Stimulated activated CD4-positive, alpha-beta T cell treated with anti-CD3 and anti-CD28 coated beads, Interleukin-1b, Interleukin-23, amount 100 ng/mL, for 24 hours (primary cell): ENCODE measurements around the gene GRAMD2A.

Source experiments
- DNase-seq, 4 experiments: peaks; one replicate each; pipeline ENCODE4 v3.0.0-alpha.2; 2020; ENCODE audit warnings: low read depth in 4 of 4, low spot score in 1 of 4

GRAMD2A gene

DNA sequence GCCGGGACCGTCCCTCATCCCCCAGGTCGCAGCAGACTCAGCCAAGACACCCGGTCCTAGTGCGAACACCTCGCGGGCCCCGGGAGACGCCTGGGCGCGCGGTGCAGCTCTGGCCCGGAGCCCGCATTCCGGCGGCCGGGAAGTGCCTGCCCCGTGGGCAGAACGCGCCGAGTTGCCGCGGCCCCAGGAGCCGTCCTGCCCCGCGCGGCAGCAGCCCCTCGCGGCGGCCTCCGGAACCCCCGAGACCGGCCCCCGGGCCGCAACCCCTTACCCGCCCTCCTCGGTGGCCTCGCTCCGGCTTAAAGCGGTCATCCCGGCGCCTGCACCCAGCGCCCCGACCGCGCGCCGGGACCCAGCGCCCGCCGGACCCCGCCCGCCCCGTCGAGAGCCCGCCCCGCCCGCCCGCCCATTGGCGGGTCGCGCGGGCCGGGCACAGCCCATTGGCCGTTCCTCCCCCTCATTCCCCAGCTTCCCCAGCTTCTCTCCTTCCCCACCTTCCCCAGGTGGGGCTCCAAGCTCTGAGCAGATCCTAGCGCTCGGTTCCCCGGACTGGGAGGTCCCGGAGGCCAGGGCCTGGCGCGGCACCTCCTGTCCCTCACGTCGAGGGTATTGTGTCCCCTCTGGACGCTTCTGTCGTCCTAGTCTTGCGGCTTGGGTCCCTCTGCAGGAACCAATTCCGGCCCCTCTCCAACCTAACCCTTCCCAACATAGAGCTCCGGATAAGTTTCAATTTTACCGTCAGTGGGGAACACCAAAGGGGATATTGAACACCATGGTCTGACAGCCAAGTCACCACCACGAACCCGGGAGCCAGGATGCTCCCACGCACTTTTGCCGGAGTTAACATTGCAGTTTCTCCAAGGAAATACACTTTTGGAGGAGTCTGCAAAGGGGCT, at the start of gene GRAMD2A:
Gene GRAMD2A (minus strand): TSS at position 328 of the 896 bp plus-strand sequence.
- DNase-seq: peak in 1 of 4 experiments; percentile 35

DNA sequence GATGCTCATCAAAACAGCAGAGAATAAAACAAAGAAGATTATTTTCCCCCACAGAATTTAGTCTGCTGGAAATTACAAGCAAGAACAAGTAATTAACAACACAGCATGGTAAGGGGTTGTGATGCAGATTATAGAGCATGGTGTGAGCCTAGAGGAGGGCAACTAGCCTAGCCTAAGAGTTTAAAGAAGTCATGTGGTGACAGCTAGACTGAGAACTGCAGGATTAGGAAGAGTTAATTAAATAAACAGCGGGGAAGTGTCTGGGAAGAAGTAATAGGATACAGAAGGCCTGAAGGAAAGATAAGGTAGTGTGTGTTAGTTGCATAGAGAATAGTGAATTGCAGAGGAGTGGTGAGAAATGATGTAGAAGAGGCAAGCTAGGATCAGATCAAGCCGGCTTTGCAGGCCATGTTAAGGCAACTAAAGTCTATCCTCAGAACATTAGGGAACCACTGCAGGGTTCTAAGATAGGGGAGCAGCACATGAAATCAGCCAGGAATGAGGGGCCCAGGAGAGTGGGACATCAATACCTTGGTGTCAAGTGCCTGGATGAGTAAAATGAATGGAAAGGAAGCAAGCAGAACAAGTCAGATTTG, 45.3 kb upstream of the GRAMD2A start:
- DNase-seq: no peak

DNA sequence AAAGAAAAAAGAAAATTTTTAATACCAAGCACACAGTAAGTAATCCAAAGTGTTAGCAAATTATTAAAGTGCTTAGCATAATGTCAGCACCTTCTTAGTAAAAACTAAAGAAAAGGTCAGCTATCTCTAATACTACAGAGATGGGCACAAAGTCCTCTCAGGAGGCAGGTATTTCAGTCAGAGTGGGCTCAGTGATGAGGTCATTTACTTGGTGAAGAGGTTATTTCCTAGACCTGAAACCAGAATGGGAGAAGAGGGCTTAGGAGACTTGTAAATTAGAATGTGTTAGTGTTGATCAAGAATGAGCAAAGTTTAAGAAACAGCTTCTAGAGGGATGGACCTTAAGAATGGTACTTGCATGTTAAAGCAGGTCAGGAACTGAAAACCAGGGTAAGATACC, 42.1 kb upstream of the GRAMD2A start:
- DNase-seq: no peak

- no peak for DNase-seq
Measured at GRCh38 chr15:72238586-72238985, 41.0 kb upstream of the GRAMD2A start.

GRCh38 chr15:72237853-72238224, 40.3 kb upstream of the GRAMD2A start:
- DNase-seq: no peak

DNA sequence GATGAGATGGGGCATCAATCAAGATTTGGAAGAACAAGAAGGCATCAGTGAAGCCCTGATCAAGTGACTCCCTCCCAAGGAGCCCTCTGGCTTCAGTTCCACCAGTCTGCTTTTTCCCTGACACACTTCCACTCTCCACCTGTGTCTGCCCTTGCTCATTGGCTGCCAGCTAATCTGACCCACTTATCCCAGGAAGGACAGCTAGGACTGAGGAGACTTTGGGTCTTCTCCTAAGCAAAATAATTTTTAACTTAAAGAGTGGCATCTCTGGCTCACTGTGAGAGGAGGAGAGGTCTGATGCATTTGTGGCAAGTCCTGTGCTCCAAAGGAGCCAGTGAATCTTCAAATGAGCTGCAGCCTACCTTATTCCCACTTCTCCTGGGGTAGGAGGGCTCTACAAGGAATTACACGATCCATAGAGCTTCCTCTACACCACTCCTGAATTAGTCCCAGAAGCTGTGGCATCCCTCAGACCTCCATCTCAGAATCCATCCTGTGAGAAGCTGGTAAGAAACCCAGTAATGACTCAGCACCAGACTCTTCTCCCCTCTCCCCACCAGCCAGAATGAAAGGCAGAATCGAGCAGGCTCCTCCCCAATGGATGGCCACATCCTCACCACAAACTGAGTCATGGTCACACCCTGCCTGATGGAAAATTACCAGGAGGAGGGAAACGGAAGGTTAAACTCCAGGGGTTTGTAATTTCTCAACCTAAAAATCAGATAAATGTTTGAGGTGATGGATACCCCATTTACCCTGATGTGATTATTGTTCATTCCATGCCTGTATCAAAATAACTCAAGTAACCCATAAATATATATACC, 39.7 kb upstream of the GRAMD2A start:
- DNase-seq: peak in 3 of 4 experiments; percentile 22 to 72 (median 48)

DNA sequence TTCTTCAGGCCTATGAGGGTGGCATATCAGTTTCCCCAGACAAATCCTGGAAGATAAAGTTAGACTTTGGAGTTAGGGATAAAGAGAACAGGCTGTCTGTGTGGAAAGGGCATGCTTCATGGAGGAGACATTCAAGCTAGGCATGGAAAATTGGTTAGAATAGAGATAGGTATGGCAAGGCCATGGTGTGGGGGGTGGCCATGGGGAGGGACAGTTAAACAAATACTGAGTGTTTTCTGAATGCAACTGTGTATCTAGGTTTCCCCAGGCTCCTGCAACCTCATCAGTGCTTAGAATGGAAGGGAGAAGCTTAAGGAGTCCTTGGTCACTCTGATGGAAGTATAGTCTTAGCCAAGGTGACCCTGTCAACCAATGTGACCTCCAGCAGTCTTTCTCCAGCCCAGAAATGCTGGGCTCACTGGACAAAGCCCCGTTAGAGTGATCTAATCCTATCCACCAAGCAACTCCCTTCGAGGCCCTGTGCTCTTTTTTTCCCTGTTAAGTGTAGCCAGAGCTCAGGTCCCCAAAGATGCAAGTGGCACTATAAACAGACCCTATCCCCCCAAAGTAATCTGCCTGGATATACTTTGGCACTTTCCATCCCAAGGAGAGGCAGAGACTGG, 38.9 kb upstream of the GRAMD2A start:
- DNase-seq: no peak

DNA sequence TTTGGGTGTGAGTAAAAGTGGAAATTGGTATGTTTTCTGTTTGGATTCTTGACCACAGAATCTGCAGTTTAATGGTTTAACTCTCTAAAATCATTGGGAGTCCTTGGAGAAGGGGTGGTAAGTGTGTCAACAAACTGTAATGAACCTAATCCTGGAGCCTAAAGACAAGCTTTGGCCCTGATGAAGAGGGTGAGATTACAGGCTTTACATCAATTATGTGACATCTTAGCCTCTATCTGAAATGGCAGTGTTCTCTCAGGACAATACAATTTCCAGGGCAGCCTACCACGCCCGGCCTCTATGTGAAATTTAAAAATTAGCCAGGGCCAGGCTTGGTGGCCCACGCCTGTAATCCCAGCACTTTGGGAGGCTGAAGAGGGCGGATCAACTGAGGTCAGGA, 37.7 kb upstream of the GRAMD2A start:
- DNase-seq: no peak

DNA sequence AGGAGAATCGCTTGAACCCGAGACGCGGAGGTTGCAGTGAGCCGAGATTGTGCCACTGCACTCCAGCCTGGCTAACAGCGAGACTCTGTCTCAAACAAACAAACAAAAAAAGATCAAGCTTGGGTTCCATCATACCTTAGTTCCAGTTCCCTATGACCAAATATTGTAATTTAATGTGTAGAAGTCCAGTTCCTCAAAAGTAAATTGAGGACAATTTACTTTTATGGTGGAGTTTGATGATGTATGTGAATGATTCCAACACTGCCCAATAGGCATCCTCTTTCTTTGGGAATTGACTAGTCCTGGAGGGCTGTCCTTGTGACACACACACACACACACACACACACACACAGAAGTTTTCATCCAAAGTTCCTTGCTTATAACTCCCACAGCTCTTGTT, 36.2 kb upstream of the GRAMD2A start:
- DNase-seq: no peak

DNA sequence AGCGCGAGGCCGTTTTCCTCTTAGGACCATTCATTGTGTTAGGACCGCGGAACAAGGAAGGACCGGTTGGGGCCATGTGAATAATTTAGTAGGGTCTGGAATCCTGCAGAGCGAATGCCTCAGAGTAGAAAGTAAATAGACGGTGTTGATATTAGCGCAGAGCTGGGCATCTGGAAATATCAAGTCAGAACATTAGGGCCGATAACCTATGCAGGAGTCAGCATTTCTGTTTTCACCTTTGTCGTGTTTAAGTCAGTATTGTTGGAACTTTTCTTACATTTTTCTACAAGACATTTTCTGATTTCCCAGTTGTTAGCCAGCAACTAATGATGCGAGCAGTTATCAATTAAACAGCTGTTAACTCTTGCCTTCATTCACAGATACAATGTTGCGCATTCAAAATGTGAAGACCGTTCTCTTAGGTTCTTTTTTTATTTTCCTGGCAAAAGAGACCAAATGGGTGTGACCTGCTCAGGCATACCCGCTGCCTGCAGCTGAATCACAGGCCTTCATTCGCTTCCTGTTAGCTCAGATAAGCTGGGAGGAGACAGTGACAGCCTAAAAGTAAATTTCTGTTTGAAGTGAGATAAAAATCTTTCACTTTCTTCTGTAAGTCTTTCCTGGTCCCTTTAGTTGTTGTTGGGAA, 34.4 kb upstream of the GRAMD2A start:
- DNase-seq: no peak

GRCh38 chr15:72231066-72231832, 33.7 kb upstream of the GRAMD2A start, which contains the start of gene PKM:
TSS of gene PKM (minus strand) at chr15:72231190. CDS start at chr15:72219097, 12,093 bp downstream.
- peak; percentile 95 to 99 (median 96) for DNase-seq

- peak; percentile 62 to 97 (median 74) for DNase-seq
Measured at GRCh38 chr15:72230197-72231065, 32.8 kb upstream of the GRAMD2A start.

DNA sequence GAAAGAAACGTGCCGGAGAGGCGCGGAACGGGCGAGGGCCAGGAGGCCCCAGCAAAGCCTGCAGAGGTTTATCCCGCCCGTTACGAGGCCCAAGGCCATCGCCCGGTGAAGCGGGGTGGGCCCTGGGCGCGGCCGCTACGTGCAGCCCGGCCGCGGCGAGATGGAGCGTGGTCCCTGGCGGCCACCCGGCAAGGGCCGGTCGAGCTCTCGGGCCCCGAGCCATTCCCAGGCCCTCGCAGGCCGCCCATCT, 32.3 kb upstream of the GRAMD2A start:
- no peak for DNase-seq

DNA sequence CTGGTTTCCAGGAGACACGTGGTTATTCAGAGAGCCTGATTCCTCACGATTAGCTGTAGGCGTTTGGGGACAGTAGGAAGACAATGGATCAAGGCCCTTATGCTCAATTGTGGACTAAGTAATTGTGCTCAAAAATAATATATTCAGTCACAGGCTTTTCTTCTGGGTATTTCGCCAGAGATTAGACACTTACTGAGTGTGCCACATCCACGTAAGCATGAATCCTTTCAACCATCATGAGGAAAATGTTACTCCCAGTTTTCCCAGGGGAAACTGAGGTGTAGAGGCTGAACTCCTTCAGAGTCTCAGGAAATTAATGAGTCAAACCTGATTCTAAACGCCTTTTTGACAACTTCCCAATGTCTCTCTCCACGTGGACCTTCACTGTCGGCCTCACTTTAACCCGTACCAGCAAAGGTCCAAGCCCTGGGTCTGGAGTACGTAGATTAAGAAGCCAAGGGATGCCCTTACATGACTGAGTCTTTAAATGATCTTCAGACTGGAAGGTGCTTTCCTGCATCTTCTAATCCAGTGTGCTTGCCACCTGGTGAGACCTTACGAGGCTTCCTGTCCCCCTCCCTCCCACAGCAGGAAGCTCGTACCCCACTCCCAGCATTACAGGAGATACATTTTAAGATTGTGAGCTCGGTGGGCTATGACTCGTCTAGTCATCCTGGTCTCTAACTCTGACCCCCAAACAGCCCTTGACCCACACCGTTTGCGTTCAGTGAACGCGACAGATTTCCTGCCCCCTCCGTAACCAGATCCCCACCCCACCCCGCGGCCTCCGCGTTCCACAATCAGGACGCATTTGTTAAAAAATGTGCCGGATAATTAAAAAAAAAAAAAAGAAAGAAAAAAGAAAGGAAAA, 31.7 kb upstream of the GRAMD2A start:
- peak in 1 of 4 experiments; percentile 21 for DNase-seq

DNA sequence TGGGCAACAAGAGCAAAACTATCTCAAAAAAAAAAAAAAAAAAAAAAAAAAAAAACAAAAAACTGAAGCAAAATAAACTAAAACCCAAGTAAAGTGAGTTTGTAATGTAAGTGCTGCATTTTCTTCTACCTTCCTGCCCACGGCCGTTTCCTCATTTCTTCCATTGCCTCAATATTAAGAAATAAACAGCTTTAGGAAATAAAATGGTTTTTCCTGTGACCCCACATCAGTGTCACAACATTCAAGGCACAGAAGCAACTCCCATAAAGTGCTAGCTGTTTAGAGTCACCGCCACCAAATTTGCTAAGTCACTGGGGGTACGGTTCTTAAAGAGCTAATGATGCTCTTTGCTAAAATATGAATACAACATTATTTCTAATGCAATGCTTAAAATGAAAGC, 30.1 kb upstream of the GRAMD2A start:
- DNase-seq: no peak

DNA sequence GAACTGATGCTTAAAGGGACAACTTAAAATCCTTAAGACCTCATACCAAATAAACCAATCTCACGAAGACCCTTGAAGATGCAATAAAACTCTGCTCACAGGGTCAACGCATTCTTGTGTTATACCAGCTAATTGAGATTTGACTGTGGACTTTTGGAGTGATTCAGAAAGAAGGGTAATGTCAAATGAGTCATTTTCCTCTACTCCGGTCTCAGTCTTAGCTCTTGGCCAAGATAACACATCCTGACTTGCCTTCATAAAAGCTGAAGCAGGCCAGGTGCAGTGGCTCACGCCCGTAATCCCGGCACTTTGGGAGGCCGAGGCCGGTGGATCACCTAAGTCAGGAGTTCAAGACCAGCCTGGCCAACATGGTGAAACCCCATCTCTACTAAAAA, 29.6 kb upstream of the GRAMD2A start:
- DNase-seq: peak in 1 of 4 experiments; percentile 17

- no peak for DNase-seq
Measured at GRCh38 chr15:72223278-72223677, 25.7 kb upstream of the GRAMD2A start.

- no peak for DNase-seq
Measured at GRCh38 chr15:72222393-72222792, 24.8 kb upstream of the GRAMD2A start.
